ENCODE data around the gene SYNPO2.

DNA sequence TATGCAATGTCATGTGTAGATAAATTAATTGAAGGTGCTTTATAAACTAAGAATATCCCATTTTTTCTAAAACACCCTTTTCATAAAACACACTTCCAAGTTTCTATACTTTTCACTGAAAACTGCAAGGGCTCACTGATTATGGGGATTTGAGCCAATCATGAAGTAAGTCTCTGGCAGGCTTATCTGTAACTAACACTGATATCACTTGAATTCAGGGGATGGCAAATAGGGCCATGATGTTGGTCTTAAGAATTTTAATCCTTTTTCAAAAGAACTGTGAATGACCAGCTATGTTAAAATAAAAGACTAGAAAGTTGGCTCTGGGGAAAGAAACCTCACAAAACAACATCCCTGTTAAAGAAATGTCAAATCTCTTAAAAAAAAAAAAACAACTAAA is 39.8 kb upstream of the SYNPO2 start:
- TF ChIP-seq, protein P1, sequence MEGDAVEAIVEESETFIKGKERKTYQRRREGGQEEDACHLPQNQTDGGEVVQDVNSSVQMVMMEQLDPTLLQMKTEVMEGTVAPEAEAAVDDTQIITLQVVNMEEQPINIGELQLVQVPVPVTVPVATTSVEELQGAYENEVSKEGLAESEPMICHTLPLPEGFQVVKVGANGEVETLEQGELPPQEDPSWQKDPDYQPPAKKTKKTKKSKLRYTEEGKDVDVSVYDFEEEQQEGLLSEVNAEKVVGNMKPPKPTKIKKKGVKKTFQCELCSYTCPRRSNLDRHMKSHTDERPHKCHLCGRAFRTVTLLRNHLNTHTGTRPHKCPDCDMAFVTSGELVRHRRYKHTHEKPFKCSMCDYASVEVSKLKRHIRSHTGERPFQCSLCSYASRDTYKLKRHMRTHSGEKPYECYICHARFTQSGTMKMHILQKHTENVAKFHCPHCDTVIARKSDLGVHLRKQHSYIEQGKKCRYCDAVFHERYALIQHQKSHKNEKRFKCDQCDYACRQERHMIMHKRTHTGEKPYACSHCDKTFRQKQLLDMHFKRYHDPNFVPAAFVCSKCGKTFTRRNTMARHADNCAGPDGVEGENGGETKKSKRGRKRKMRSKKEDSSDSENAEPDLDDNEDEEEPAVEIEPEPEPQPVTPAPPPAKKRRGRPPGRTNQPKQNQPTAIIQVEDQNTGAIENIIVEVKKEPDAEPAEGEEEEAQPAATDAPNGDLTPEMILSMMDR (IDR thresholded peaks at IDR 0.05): no peak
- no peak for TF ChIP-seq EZH2 (IDR thresholded peaks at IDR 0.05)
- no peak for TF ChIP-seq EZH2phosphoT487 (IDR thresholded peaks at IDR 0.05)
